Effector CD4-positive, alpha-beta T cell (primary cell): ENCODE data around the gene SELENOO.
A peak's percentile ranks its signal among the peaks of the same experiment; 100 is the strongest.
"Not testable (repeated sequence)": the region's sequence is repeated elsewhere in the genome, so short reads cannot be mapped to it uniquely, and the experiment has no call there.

Experiments
- DNase-seq: peaks from one replicate; pipeline ENCODE4 v3.0.0-alpha.2; 2020
- total RNA-seq: gene quantifications from one replicate; lab custom pipeline; 2026; lab: John Stamatoyannopoulos, UW

Gene SELENOO
- total RNA-seq: 41.3 reads per million, percentile 64 among the genes with 10 or more reads in this experiment

- peak; percentile 84 for DNase-seq
Measured at GRCh38 chr22:50200461-50201190, at the start of gene SELENOO. Gene SELENOO (plus strand): TSS chr22:50201011. CDS start chr22:50201037, 26 bp downstream.

DNA sequence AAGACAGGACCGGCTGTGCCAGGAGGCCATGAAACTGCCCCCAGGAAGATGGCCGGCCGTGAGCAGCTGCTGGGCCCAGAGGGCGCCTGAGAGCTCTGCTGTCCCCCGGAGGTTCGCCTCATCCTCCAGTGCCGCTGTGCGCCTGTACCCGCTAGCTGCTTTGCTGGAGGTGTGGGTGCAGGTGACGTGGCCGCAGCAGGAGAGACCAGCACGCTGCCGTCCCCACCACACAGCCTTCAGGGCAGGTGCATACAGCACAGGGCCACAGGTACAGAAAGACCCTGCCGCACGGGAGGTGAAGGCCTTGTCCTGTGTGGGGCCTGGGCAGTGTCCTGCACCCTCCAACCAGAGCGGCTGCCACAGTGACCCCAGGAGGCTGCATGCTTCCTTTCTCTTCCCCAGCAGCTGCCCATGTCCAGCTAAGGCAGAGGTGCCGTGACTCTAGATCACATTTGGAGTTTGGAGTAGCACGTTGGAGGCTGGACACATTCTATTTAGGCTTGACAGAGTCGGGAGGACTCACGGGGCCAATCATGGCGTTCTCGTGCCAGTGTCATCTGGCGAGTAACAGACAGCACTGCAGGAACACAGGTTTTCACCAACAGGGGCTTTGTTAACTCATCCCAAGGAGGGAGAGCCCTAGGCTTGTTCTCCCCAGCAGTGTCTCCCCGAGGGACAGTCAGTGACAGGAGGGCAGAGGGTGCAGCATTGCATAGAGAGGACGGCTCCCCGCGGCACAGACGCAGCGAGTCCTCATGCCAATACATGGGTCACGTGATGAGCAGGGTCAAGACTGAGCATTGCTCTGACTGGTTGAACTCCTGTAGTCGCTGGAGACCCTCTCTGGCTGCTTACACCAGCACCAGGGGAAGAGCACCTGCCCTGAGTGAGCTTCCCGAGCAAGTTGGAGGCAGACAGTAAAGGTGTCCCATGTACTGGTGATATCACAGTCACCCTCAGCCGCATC, 49.0 kb upstream of the SELENOO start:
- DNase-seq: no peak

DNA sequence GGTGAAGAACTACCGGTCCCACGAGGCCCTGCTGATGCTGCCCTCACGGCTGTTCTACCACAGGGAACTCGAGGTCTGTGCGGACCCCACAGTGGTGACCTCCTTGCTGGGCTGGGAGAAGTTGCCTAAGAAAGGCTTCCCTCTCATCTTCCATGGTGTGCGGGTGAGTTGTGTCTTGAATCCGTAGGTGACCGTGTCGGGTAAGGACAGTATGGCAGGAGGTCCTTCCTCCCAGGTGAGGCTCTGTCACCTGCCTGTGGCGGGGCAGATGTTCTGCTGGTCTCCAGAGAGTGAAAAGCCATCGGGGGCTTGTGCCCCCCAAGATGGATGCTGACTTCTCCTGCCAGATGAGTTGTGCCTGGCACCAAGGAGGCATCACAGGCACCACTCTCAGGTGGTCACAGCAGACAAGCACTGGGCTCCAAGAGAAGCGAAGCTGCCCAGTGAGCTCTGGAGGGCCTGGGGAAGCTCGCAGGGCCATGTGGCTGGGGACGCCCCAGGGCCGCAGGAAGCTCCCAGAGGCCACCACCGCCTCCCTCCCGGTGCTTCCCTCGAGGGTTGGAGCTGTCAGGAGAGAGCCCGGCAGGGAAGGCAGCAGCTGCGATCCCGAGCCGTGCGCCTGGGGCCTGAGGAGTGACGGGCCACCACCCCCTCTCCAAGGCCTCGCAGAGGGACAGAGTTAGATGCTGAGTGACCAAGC, 47.6 kb upstream of the SELENOO start:
- DNase-seq: no peak

DNA sequence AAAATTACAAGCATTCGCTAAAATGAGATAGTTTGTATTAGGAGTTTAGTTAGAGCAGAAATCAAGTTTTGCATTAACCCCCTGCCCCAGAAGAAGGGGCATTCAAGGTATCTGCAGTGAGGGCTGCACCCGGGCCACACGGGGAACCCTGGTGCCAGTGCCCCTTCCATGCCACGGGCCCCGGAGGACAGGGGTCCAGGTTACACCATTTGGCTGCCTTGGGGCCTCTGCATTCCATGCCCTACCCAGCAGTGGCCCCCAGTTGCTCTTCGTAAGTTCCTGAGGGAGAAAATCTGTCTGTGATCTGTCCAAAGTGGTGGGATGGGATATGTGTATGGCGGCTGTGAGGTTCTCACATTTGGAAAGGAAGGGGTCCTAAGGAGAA, 47.1 kb upstream of the SELENOO start:
- DNase-seq: no peak

DNA sequence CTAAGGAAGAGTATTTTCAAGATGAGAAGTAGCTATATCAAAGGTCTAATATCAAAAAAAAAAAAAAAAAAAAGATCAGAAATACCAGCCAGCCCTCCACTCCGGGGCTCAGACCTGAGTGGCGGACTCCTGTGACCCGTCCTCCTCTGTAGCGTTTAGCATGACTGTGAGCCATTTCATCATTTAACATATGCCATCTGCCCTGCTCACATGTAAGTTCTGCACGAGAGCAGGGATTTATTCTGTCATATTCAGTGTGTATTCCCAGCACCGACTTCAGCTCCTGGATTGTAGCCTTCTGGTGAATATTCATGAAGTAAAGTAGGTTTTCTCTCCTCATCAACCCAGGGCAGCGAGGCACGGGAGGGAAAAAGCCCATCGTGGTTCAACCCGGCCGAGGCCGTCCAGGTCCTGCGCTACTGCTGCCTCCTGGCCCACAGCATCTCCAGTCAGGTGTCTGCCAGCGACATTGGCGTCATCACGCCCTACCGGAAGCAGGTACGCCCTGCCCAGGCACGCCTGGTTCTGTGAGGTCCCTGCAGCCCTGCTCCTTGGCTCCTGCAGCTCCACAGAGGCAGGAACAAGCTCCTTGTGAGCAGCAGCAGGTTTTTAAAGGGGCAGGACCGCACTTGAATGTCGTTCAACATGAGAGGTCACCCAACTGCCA, 43.0 kb upstream of the SELENOO start:
- DNase-seq: no peak

DNA sequence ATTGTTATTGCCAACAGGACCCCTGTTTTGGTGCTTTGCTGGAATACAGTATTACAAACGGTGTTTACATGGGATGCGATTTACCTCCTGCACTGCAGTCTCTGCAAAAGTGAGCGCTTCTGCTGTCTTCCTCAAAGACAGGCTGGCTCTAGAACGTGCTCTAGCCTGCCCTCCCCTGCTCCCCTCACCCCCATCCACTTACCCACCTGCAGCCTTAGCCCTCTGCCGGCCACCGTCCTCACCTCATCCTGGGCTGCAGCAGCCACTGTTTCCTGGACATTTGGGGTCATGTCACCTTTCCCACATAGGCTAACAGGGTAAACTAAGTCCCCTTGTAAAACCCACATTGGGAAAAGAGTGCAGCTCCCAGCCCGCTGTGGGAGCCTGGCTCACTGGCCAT, 39.9 kb upstream of the SELENOO start:
- no peak for DNase-seq

- DNase-seq: no peak
Measured at GRCh38 chr22:50161508-50162390, 39.1 kb upstream of the SELENOO start.

DNA sequence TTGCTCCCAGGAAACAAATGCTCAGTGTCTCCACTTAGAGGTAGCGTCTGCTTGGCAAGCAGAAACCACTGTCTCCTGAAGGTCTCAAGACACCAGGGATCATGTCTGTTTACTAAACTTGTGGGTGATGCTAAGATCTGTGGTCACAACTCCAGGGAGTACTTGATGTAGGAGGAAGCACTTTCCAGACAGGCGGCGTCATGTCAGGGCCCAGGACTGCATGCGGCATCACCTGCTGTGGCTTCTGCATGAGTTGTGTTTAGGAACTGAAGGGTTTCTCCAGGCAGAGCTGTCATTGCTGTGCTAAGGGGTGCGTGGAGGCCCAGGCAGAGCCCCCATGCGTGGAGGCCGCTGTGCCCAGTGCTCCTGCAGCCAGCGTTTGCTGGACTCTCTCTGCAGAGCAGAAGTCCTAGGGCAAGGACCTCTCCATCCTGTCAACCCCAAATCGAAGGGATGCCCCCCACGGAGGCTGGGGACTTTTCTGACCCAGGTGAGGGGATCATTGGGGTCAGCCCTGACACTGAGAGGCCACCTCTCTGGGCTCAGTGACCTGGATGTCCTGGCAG, 38.3 kb upstream of the SELENOO start:
- no peak for DNase-seq

DNA sequence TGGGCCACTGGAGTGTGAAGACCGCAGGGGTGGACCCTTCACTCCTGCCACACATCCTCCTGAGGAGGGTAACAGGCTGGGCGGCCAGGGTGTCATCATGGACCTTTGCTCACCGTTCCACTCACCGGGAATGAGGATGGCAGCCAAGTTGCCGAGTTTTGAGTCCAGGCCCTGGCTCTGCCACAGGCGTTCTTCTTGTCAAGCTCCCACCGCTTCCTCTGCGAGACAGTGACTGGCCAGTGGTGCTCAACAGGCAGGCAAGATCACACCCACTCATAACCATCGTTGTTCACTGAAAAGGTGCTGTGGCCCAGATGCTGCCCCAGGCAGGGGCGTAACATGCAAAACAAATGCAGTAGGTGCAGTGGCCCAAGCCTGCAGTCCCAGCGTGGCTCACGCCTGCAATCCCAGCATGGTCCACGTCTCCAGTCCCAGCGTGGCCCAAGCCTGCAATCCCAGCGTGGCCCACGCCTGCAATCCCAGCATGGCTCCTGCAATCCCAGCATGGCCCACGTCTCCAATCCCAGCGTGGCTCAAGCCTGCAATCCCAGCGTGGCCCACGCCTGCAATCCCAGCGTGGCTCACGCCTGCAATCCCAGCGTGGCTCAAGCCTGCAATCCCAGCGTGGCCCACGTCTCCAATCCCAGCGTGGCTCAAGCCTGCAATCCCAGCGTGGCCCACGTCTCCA, 35.2 kb upstream of the SELENOO start:
- DNase-seq: no peak

DNA sequence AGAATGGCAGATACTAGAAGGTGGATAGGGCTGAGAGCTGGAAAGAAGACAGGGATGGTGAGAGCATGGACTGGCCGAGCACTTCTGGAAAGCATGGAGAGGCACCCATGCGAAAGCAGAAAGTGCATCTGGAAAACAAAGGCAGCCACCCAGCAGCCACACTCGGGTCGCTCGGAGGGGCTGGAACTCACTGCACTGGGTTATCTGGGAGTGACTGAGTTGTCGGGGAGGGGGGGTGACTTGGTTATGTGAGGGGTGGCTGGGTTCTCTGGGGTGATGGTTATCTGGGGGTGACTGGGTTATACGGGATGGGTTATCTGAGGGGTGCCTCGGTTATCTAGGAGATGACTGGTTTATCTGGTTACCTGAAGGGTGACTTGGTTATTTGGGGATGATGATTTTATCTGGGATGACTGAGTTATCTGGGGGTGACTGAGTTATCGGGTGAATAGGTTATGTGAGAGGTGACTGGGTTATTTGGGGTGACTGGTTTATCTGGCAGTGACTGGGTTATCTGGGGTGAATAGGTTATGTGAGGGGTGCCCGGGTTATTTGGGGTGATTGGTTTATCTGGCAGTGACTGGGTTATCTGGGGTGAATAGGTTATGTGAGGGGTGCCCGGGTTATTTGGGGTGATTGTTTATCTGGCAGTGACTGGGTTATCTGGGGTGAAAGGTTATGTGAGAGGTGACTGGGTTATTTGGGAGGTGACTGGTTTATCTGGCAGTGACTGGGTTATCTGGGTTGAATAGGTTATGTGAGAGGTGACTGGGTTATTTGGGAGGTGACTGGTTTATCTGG, 32.9 kb upstream of the SELENOO start:
- DNase-seq: no peak

DNA sequence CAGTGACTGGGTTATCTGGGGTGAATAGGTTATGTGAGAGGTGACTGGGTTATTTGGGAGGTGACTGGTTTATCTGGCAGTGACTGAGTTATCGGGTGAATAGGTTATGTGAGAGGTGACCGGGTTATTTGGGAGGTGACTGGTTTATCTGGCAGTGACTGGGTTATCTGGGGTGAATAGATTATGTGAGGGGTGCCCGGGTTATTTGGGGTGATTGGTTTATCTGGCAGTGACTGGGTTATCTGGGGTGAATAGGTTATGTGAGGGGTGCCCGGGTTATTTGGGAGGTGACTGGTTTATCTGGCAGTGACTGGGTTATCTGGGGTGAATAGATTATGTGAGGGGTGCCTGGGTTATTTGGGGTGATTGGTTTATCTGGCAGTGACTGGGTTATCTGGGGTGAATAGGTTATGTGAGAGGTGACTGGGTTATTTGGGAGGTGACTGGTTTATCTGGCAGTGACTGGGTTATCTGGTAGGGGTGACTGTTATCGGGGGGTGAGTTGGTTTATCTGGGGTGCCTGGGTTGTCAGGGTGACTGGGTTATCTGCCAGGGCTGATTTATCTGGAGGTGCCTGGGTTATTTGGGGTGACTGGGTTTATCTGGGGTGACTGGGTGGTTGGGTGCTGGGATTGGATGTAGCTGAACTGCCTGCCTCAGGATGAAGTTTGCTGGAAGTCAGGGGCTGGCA, 32.2 kb upstream of the SELENOO start:
- DNase-seq: not testable (repeated sequence)

GRCh38 chr22:50169181-50169759, 31.5 kb upstream of the SELENOO start:
- DNase-seq: no peak

DNA sequence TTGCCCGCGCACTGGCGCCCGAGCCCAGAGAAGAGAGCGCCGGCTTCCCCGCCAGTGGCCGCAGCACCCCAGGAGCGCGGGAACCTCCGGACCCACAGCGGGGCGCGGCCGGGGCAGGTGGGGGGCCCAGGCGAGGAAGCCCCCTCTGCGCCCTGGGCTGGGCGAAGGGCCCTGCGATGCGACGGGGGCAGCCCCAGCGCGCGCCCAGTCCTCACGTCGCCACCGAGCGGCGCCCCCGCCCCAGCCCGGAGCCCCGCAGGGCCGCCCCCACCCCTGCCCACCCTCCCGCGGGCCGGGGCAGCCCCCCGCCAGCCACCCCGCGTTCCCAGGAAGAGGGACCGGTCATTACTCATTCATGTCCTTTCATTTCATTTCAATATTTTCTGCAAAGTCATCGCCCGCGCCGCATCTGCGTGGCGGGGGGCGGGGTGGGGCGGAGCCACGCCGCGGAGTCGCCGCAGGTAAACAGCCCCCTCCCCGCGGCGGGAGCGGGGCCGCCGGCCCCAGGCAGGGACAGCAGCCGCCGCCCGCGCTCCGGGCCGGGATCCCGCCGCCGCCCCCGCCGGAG, 31.0 kb upstream of the SELENOO start:
- DNase-seq: no peak

GRCh38 chr22:50170453-50171318, 30.1 kb upstream of the SELENOO start, which contains the start of gene PANX2:
Gene PANX2 (plus strand): TSS chr22:50170731. CDS start chr22:50170731, 0 bp downstream.
- no peak for DNase-seq

DNA sequence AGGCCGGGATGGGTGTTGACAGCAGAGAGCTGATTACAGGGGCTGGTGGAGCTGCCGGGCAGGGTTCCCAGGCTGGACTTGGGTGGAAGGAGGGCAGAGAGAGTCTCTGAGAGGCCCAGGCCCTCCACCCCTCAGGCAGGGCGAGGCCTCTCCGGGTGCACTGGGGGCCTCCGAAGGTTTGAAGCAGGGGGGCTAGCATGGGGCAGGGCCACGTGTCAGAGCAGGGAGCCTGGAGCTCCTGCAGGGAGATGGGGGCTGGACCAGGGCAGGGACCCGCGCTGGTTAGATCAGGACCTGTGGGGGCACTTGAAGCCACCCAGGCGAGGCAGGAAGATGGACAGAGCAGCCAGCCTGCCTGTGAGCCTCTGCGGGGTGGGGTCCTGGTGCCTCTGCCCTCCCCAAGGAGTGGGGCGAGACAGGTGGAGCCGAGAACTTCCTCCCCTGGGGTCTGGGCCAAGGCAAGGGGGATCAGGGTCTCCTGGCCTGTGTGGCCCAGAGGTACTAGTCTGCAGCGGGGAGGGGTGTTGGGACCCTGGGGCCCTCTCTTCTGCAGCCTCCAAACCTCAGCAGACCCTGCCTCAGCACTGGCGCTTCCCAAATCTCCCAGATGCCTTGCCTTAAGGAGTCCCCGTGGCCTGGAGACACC, 29.4 kb upstream of the SELENOO start:
- no peak for DNase-seq

DNA sequence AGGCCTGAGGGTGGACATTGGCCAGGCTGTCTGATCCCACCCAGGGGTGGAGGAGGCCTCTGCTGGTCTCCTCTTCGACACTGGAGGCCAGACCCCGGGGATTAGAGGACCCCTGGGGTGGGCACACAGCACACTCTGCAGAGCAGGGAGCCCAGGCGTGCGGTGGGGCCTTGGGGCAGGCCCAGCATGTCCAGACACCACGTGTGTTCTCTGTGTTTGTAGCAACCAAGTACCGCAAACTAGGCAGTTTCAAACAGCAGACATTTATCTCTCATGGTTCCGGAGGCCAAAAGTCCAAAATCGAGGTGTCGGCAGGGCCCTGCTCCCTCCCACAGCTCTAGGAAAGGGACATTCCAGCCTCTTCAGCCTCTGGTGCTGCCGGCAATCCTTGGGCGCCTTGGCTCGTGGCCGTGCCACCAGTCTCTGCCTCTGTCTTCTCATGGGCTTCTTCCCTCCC, 28.8 kb upstream of the SELENOO start:
- no peak for DNase-seq
